HEK293 (cell line): ENCODE data around the gene SPCS2.

Experiments
- CTCF ChIA-PET: fragments of 350-600 bp; formaldehyde crosslinking; extraction: SDS; loops from one replicate; lab custom pipeline; 2021; ENCODE audit warnings: antibody characterized with exemption; lab: Yijun Ruan, JAX
- POLR2A ChIA-PET: fragments of 300-600 bp; formaldehyde crosslinking; extraction: SDS; loops from one replicate; lab custom pipeline; 2020; ENCODE audit warnings: antibody characterized with exemption, inconsistent platforms; lab: Yijun Ruan, JAX
- H3K27ac ChIP-seq: fragments of 200-500 bp; sonication (Bioruptor generic); 2 replicates; pipeline ENCODE4 v1.5.1; 2014; ENCODE audit warnings: low read depth, low read length, control low read depth, inconsistent platforms; ENCODE audit errors: extremely low read depth
- H3K36me3 ChIP-seq, 2 experiments: fragments of 200-500 bp in 1 of 2; sonication (Bioruptor generic) in 1 of 2; 1 replicate in 1 of 2; 2 replicates in 1 of 2; pipeline ENCODE4 v1.5.1; 2014 to 2017; ENCODE audit warnings: inconsistent platforms in 2 of 2, low read length in 2 of 2; ENCODE audit not compliant: control insufficient read depth in 2 of 2, insufficient read depth in 1 of 2
- H3K4me1 ChIP-seq: fragments of 200-500 bp; sonication (Bioruptor generic); 2 replicates; pipeline ENCODE4 v1.5.1; 2014; ENCODE audit warnings: mild to moderate bottlenecking, low read length, inconsistent platforms; ENCODE audit not compliant: control insufficient read depth, insufficient read depth
- H3K4me3 ChIP-seq: 2 replicates; pipeline ENCODE4 v1.5.1; 2011; ENCODE audit warnings: low read depth, mild to moderate bottlenecking, control low read depth, low read length, moderate library complexity
- H3K9me3 ChIP-seq: fragments of 200-500 bp; sonication (Bioruptor generic); 2 replicates; pipeline ENCODE4 v1.5.1; 2014; ENCODE audit warnings: low read depth, low read length, inconsistent platforms; ENCODE audit not compliant: control insufficient read depth, insufficient read depth
- FEZF1 ChIP-seq: fragments of 450-650 bp; formaldehyde crosslinking; IDR thresholded peaks from 2 replicates; pipeline ENCODE4 v1.5.1; 2016; ENCODE audit warnings: missing biosample characterization, missing genetic modification characterization
- GLIS2 ChIP-seq: fragments of 450-650 bp; formaldehyde crosslinking; IDR thresholded peaks from 2 replicates; pipeline ENCODE4 v1.5.1; 2016; ENCODE audit warnings: missing biosample characterization, missing genetic modification characterization
- HOXA7 ChIP-seq: sonication (generic); formaldehyde crosslinking; IDR thresholded peaks from 2 replicates; pipeline ENCODE4 v1.8.1; 2022; ENCODE audit warnings: missing genetic modification reagents, borderline replicate concordance
- MYNN ChIP-seq: fragments of 450-650 bp; formaldehyde crosslinking; IDR thresholded peaks from 2 replicates; pipeline ENCODE4 v1.5.1; 2016; ENCODE audit warnings: missing biosample characterization, missing genetic modification characterization, borderline replicate concordance
- SETDB1 ChIP-seq: IDR thresholded peaks from one replicate; pipeline ENCODE4 v1.6.1; 2017; ENCODE audit warnings: mild to moderate bottlenecking, low read length, moderate library complexity, mixed read lengths; ENCODE audit not compliant: insufficient read length
- ZFP37 ChIP-seq: fragments of 450-650 bp; formaldehyde crosslinking; IDR thresholded peaks from 2 replicates; pipeline ENCODE4 v1.5.1; 2016; ENCODE audit warnings: missing biosample characterization, missing genetic modification characterization
- ZNF10 ChIP-seq: fragments of 450-650 bp; formaldehyde crosslinking; IDR thresholded peaks from 2 replicates; pipeline ENCODE4 v1.5.1; 2017; ENCODE audit warnings: missing biosample characterization, missing genetic modification characterization
- ZNF146 ChIP-seq: fragments of 450-650 bp; formaldehyde crosslinking; IDR thresholded peaks from 2 replicates; pipeline ENCODE4 v1.5.1; 2016; ENCODE audit warnings: missing biosample characterization, missing genetic modification characterization
- ZNF148 ChIP-seq: fragments of 450-650 bp; formaldehyde crosslinking; IDR thresholded peaks from 2 replicates; pipeline ENCODE4 v1.5.0; 2017; ENCODE audit warnings: missing biosample characterization, missing genetic modification characterization, borderline replicate concordance
- ZNF175 ChIP-seq: fragments of 450-650 bp; formaldehyde crosslinking; IDR thresholded peaks from 2 replicates; pipeline ENCODE4 v1.5.1; 2016; ENCODE audit warnings: missing biosample characterization, missing genetic modification characterization
- ZNF394 ChIP-seq: fragments of 450-650 bp; formaldehyde crosslinking; IDR thresholded peaks from 2 replicates; pipeline ENCODE4 v1.5.1; 2016; ENCODE audit warnings: missing biosample characterization, missing genetic modification characterization, mild to moderate bottlenecking, moderate library complexity, borderline replicate concordance
- ZNF544 ChIP-seq: fragments of 450-650 bp; formaldehyde crosslinking; IDR thresholded peaks from 2 replicates; pipeline ENCODE4 v1.5.0; 2017; ENCODE audit warnings: missing biosample characterization, missing genetic modification characterization
- ZNF549 ChIP-seq: fragments of 450-650 bp; IDR thresholded peaks from 2 replicates; pipeline ENCODE4 v1.5.1; 2018; ENCODE audit warnings: missing biosample characterization, missing genetic modification characterization, mild to moderate bottlenecking, inconsistent platforms, moderate library complexity
- ZNF585B ChIP-seq: fragments of 450-650 bp; formaldehyde crosslinking; IDR thresholded peaks from 2 replicates; pipeline ENCODE4 v1.5.1; 2016; ENCODE audit warnings: missing biosample characterization, missing genetic modification characterization
- ZNF701 ChIP-seq: fragments of 450-650 bp; formaldehyde crosslinking; IDR thresholded peaks from 2 replicates; pipeline ENCODE4 v1.5.1; 2016; ENCODE audit warnings: missing biosample characterization, missing genetic modification characterization
- ZNF777 ChIP-seq: fragments of 450-650 bp; formaldehyde crosslinking; IDR thresholded peaks from 2 replicates; pipeline ENCODE4 v1.5.1; 2017; ENCODE audit warnings: missing biosample characterization, missing genetic modification characterization, borderline replicate concordance
- ZSCAN18 ChIP-seq: fragments of 450-650 bp; formaldehyde crosslinking; IDR thresholded peaks from 2 replicates; pipeline ENCODE4 v1.5.1; 2016; ENCODE audit warnings: missing biosample characterization, missing genetic modification characterization
- TF ChIP-seq, protein P1 (sequence below): fragments of 450-650 bp; formaldehyde crosslinking; IDR thresholded peaks from 2 replicates; pipeline ENCODE4 v1.5.1; 2017; ENCODE audit warnings: missing biosample characterization, missing genetic modification characterization
- TF ChIP-seq, protein P2 (sequence below): fragments of 450-650 bp; formaldehyde crosslinking; IDR thresholded peaks from 2 replicates; pipeline ENCODE4 v1.5.1; 2017; ENCODE audit warnings: missing biosample characterization, missing genetic modification characterization

The SPCS2 gene

GRCh38 chr11:74980634-74981033, 31.6 kb downstream of the SPCS2 start:
- TF ChIP-seq ZNF10 (tag by site-specific recombination) (no peak), ZNF585B (tag by site-specific recombination) (peak; percentile 48; the same call in 1 of the 2 replicates)
- CTCF ChIA-PET: no interaction called here

DNA sequence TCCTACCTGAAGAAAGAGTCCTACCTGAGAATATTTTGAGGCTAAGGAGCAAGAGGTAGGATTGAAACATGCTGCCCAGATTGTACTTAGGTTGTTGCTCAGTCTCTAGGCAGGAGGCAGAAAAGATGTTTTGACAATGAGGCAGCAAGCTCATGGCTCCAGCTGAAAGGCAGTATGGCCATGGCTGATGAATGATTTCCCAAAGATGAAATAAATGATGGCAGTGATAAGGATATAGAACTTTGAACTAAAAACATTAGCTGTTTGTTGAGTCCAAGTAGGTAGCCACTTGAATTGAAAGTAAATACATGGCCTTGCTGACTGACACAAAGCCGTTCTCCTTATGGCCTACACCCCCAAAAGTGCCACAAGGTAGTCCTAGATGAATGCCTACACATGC, 32.8 kb downstream of the SPCS2 start:
- CTCF ChIA-PET: interaction anchor here (0.7 to 1.2 kb wide), 5 partner anchors 10 to 52 kb away, joined by 3 read pairs; no protein-coding TSS in a partner anchor
- H3K4me1 ChIP-seq: no peaks in the 10 kb centered on the region
- no peak overlapping the region for H3K4me3 ChIP-seq
- H3K9me3 ChIP-seq: no peaks in the 10 kb centered on the region
- peaks cover 0 to 32% of the 10 kb centered on the region in 2 experiments; a peak in 1 of 3 replicates for H3K36me3 ChIP-seq
- no peak overlapping the region for H3K27ac ChIP-seq
- POLR2A ChIA-PET: no interaction called here
- TF ChIP-seq, protein P1, sequence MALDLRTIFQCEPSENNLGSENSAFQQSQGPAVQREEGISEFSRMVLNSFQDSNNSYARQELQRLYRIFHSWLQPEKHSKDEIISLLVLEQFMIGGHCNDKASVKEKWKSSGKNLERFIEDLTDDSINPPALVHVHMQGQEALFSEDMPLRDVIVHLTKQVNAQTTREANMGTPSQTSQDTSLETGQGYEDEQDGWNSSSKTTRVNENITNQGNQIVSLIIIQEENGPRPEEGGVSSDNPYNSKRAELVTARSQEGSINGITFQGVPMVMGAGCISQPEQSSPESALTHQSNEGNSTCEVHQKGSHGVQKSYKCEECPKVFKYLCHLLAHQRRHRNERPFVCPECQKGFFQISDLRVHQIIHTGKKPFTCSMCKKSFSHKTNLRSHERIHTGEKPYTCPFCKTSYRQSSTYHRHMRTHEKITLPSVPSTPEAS: no peak
- TF ChIP-seq ZSCAN18 (tag by site-specific recombination) (no peak), GLIS2 (tag by site-specific recombination) (no peak)

More at GRCh38 chr11:74980634-74981033, 31.6 kb downstream of the SPCS2 start:
- Histone ChIP-seq H3K4me3 (no peak overlapping the region), H3K9me3 (no peaks in the 10 kb centered on the region), H3K27ac (no peak overlapping the region), H3K36me3 (peaks cover 0 to 43% of the 10 kb centered on the region in 2 experiments; a peak in 1 of 3 replicates), H3K4me1 (no peaks in the 10 kb centered on the region)
- POLR2A ChIA-PET: no interaction called here

DNA sequence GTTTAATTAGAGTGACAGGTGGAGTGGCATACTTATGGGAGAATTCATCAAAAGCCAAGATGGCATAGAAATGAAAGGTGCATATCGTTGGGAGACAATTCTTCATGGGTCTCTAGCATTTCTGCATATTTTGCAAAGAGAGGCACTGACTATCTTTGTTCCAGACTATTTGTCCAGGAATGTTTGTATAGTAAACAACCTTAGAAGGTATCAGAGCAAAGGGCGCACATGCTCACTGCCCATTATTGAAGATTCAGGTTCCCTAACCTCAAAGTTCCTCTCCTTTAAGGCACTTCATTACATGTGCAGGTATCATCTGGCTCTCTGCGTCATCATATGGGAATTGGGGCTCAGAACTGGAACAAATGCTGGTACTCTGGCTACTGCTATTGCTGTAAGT, 35.0 kb downstream of the SPCS2 start:
- POLR2A ChIA-PET: no interaction called here
- CTCF ChIA-PET: no interaction called here
- H3K9me3 ChIP-seq: no peaks in the 10 kb centered on the region

DNA sequence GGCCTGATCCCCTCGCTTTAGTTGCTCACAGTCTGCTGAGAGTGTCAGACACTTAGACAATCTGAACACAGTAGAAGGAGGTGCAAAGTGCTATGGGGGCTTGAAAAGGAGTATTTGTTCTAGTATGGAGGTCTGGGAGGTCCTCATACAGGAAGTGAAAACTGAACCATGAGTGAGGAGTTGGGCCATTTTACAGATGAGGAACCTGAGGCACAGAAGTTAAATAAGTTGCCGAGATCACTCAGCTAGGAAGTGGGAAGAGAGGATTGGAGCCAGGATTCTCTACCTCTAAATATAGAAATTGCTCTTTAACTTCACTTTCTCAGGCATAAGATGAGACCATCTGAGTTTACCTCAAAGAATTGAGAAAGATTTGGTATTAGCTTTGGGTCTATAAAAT, 35.7 kb downstream of the SPCS2 start:
- Histone ChIP-seq H3K27ac (no peak overlapping the region), H3K4me3 (no peak overlapping the region), H3K9me3 (no peaks in the 10 kb centered on the region), H3K4me1 (no peaks in the 10 kb centered on the region), H3K36me3 (peaks cover 0 to 13% of the 10 kb centered on the region in 2 experiments; a peak in 1 of 3 replicates)
- ChIA-PET CTCF (no interaction called here), POLR2A (no interaction called here)
- TF ChIP-seq ZNF777 (tag by site-specific recombination) (no peak), FEZF1 (no peak), ZFP37 (tag by site-specific recombination) (no peak), HOXA7 (CRISPR knock-in tag) (no peak), ZNF146 (tag by site-specific recombination) (no peak), ZNF175 (no peak), ZNF701 (no peak), ZNF549 (tag by site-specific recombination) (no peak), ZNF148 (no peak), SETDB1 (no peak), ZNF544 (tag by site-specific recombination) (no peak)

More for the DNA sequence above, 35.0 kb downstream of the SPCS2 start:
- Histone ChIP-seq H3K27ac (no peak overlapping the region), H3K4me1 (no peaks in the 10 kb centered on the region), H3K4me3 (no peak overlapping the region), H3K36me3 (peaks cover 0 to 17% of the 10 kb centered on the region in 2 experiments; a peak in 1 of 3 replicates)
- TF ChIP-seq, protein P2, sequence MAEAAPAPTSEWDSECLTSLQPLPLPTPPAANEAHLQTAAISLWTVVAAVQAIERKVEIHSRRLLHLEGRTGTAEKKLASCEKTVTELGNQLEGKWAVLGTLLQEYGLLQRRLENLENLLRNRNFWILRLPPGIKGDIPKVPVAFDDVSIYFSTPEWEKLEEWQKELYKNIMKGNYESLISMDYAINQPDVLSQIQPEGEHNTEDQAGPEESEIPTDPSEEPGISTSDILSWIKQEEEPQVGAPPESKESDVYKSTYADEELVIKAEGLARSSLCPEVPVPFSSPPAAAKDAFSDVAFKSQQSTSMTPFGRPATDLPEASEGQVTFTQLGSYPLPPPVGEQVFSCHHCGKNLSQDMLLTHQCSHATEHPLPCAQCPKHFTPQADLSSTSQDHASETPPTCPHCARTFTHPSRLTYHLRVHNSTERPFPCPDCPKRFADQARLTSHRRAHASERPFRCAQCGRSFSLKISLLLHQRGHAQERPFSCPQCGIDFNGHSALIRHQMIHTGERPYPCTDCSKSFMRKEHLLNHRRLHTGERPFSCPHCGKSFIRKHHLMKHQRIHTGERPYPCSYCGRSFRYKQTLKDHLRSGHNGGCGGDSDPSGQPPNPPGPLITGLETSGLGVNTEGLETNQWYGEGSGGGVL (tag by site-specific recombination): no peak
- TF ChIP-seq ZNF394 (tag by site-specific recombination) (no peak), MYNN (tag by site-specific recombination) (no peak)
